Upper lobe of left lung (tissue), 4 donors: ENCODE measurements around the gene KIF1A.
"Not testable (repeated sequence)": the region's sequence is repeated elsewhere in the genome, so short reads cannot be mapped to it uniquely, and the experiment has no call there.

ENCODE experiments used
- CTCF ChIP-seq, 6 experiments: fragments of 450-650 bp in 4 of 6; fragments of 200-600 bp in 2 of 6; sonication (generic) in 2 of 6; IDR thresholded peaks; one replicate each; pipeline ENCODE4 v1.5.1; 2016 to 2019; ENCODE audit warnings: antibody characterized with exemption in 6 of 6
- EP300 ChIP-seq, 4 donors: sonication (generic); formaldehyde crosslinking; IDR thresholded peaks; one replicate each; pipeline ENCODE4 v1.5.1; 2017; ENCODE audit warnings: antibody characterized with exemption in 4 of 4, control low read depth in 2 of 4
- POLR2A ChIP-seq, 4 donors: fragments of 450-650 bp; IDR thresholded peaks; one replicate each; pipeline ENCODE4 v1.5.1; 2016 to 2017; ENCODE audit warnings: antibody characterized with exemption in 4 of 4, mild to moderate bottlenecking in 2 of 4
- POLR2AphosphoS5 ChIP-seq, 2 donors: sonication (generic); formaldehyde crosslinking; IDR thresholded peaks; one replicate each; pipeline ENCODE4 v1.5.1; 2017; ENCODE audit warnings: antibody characterized with exemption in 2 of 2

DNA sequence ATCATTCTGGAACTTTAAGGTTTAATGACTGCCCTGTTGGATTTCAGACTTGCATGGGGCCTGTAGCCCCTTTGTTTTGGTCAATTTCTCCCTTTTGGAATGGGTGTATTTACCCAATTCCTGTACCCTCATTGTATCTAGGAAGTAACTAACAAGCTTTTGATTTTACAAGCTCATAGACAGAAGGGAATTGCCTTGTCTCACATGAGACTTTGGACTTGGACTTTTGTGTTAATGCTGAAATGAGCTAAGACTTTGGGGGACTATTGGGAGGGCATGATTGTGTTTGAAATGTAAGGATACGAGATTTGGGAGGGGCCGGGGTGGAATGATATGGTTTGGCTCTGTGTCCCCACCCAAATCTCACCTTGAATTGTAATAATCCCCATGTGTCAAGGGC, 26.3 kb upstream of the KIF1A start:
- not testable (repeated sequence) for TF ChIP-seq POLR2A, CTCF, EP300, POLR2AphosphoS5 (IDR thresholded peaks at IDR 0.05)
